Renal pelvis (tissue), 4 donors: ENCODE measurements around the gene C1orf21. TPM values are rescaled to one million over a fixed set of nuclear protein-coding genes. Genes with fewer than 3 reads are reported as not detected.
A peak's percentile ranks its signal among the peaks of the same experiment; 100 is the strongest.

ENCODE experiments used
- DNase-seq: peaks from one replicate; pipeline ENCODE4 v3.0.0-alpha.2; 2013
- polyA plus RNA-seq, 3 donors: library from polyadenylated mRNA; unstranded; fragments of 120-200 nt; gene quantifications; one replicate each; pipeline ENCODE4 v1.2.1, GENCODE V29; 2013; ENCODE audit not compliant: insufficient read length in 3 of 3

The C1orf21 gene
- polyA plus RNA-seq, 3 donors: 28.2 to 31.9 (median 29.2) TPM

GRCh38 chr1:184379111-184379752, 7.6 kb upstream of the C1orf21 start:
- peak; percentile 11 for DNase-seq

GRCh38 chr1:184380468-184380867, 6.4 kb upstream of the C1orf21 start:
- DNase-seq: no peak

- DNase-seq: no peak
Observed at GRCh38 chr1:184383772-184384323, 3.0 kb upstream of the C1orf21 start.

GRCh38 chr1:184385865-184386311, 941 bp upstream of the C1orf21 start:
- no peak for DNase-seq

GRCh38 chr1:184387069-184387475, 243 bp downstream of the C1orf21 start:
- no peak for DNase-seq

GRCh38 chr1:184387476-184388318, 868 bp downstream of the C1orf21 start:
- peak; percentile 46 for DNase-seq

- no peak for DNase-seq
Observed at GRCh38 chr1:184388319-184388889, 1.6 kb downstream of the C1orf21 start.

GRCh38 chr1:184388971-184389370, 2.1 kb downstream of the C1orf21 start:
- DNase-seq: no peak

GRCh38 chr1:184389446-184389845, 2.6 kb downstream of the C1orf21 start:
- no peak for DNase-seq

GRCh38 chr1:184390889-184391288, 4.1 kb downstream of the C1orf21 start:
- no peak for DNase-seq

GRCh38 chr1:184392067-184392466, 5.2 kb downstream of the C1orf21 start:
- DNase-seq: no peak

GRCh38 chr1:184392779-184393522, 6.1 kb downstream of the C1orf21 start:
- DNase-seq: no peak

- no peak for DNase-seq
Observed at GRCh38 chr1:184393962-184394361, 7.1 kb downstream of the C1orf21 start.

- no peak for DNase-seq
Observed at GRCh38 chr1:184395370-184395769, 8.5 kb downstream of the C1orf21 start.

GRCh38 chr1:184395937-184396480, 9.2 kb downstream of the C1orf21 start:
- DNase-seq: no peak

- DNase-seq: no peak
Observed at GRCh38 chr1:184399192-184399847, 12.5 kb downstream of the C1orf21 start.

GRCh38 chr1:184403961-184404726, 17.3 kb downstream of the C1orf21 start:
- no peak for DNase-seq

GRCh38 chr1:184404727-184405027, 17.8 kb downstream of the C1orf21 start:
- DNase-seq: no peak

GRCh38 chr1:184405094-184405800, 18.4 kb downstream of the C1orf21 start:
- DNase-seq: no peak

- no peak for DNase-seq
Observed at GRCh38 chr1:184405801-184406142, 18.9 kb downstream of the C1orf21 start.
